DOHH2 (cell line): ENCODE results near the gene NPLOC4.

ENCODE experiments used
- CTCF ChIP-seq: fragments of 200-600 bp; sonication (generic); IDR thresholded peaks from one replicate; pipeline ENCODE4 v1.5.1; 2014; ENCODE audit warnings: antibody characterized with exemption, mild to moderate bottlenecking, low read depth, low read length; ENCODE audit not compliant: poor library complexity, severe bottlenecking
- EZH2phosphoT487 ChIP-seq: fragments of 200-600 bp; sonication (generic); IDR thresholded peaks from 2 replicates; pipeline ENCODE4 v1.6.1; 2017; ENCODE audit warnings: borderline replicate concordance, mild to moderate bottlenecking, antibody characterized with exemption, low read length, moderate library complexity, mixed read lengths

DNA sequence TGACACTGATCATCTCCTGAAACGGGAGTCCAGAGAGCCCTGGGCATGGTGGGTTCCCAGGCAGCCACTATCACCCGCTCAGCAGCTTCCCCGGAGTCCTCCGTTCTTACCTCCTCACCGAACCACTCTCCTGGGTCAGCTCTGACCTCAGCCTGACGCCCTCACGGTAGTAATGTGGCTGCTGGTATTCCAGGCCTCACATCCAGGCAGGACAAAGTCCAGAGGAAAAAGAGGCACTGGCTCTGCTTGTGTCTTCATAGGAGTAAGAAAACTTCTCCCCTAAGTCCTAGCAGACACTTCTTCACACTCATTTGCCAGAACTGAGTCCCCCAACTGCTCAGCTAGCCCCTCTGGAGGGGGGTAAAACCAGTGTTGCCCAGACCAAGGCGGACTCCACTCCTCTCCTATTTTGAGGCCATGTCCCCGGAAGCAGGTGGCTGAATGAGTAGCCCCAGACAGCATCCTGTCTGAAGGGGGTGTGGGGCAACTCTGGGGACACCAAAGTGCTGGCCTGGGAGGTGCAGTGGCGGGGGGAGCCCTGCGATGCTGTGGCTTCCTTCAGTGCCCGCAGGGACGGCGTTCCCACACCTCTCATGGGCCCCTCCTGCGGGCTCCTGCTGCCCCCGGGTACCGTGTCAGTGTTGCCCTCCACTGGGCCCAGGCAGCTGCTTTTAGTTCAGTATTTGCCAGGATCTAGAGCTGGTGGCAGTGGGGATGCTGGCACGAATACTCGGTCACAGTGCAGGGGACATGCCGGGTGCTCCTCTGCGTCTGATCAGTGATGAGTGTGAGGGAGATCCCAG lies 103.4 kb downstream of the NPLOC4 start:
- TF ChIP-seq CTCF (no peak), EZH2phosphoT487 (no peak)
